ENCODE data around the gene ASPHD1. TPM values are rescaled to one million over a fixed set of nuclear protein-coding genes. Genes with fewer than 3 reads are reported as not detected.

The ASPHD1 gene, protein sequence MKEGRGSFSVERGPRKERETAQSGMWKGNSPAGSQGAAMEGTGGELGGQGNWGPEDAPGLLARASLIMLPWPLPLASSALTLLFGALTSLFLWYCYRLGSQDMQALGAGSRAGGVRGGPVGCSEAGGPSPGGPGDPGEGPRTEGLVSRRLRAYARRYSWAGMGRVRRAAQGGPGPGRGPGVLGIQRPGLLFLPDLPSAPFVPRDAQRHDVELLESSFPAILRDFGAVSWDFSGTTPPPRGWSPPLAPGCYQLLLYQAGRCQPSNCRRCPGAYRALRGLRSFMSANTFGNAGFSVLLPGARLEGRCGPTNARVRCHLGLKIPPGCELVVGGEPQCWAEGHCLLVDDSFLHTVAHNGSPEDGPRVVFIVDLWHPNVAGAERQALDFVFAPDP
- polyA plus RNA-seq = not detected

DNA sequence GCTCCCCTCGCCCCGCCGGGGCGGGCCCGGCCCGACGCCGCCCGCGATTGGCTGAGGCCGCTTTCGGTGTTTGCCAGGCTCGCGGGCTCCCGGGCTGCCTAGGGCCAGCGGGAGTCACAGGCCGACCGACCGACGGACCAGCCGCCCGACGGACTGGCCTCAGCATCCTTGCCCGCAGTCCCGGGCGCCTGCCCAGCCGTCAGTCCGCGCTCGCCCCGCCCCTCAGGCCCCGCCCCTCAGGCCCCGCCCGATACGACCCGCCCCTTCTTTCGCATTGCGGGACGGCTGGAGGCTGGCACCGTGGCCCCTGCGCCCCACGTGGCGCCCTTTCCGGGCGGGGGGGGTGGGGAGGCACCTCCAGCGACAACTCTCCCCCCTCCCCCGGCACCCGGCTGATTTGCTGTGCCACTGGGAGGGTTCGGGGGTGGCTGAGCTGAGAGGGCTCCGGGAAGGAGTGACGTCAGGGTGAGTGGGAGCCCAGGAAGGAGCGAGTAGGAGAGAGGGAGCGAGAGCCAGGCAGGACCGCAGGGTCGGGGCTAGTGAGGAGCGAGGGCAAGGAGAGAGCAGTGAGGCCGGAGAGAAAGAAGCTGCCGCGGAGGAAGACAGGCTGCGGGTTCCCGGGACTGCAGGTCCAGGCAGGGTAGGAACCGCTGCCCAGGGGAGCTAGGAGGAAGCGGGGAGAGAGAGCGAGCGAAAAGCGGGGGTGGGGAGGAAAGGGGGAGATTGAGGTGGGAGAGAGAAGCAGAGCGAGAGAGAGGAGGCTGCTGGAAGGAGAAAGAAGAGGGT is at the start of gene ASPHD1:
Gene ASPHD1, plus strand, starts transcription at position 387 of the 786 bp plus-strand sequence. CDS start 484 bp downstream, outside the sequence.
- peaks cover 0 to 5% (median 5%) of the 10 kb centered on the region in 3 donors for H3K4me1 Mint-ChIP-seq
- no peaks in the 10 kb centered on the region for H3K9me3 Mint-ChIP-seq
- H3K4me3 Mint-ChIP-seq = peak within 1 kb of the TSS in 3 of 4 donors; percentile 62 to 71 (median 63)
- H3K27me3 Mint-ChIP-seq = peaks cover 22% of the 10 kb centered on the region
- no peak within 1 kb of the TSS for H3K27ac Mint-ChIP-seq
- peaks cover 2% of the 10 kb centered on the region for H3K36me3 Mint-ChIP-seq

DNA sequence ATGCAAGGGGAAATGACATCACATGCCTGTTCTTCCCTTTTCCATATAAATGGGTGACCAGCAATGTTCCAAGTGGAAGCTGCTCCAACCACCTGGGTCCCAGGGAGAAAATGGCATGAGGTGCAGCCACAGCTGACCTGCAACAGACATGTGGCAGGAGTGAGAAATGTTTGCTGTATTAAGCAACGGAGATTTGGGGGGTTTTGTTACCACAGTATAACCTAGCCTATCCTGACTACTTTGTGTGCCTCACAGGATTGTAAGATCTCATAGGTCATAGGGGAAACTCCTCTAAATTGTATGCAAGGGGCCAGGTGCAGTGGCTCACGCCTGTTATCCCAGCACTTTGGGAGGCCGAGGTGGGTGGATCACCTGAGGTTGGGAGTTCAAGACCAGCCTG is 49.3 kb upstream of the ASPHD1 start:
- Mint-ChIP-seq H3K27ac (no peak overlapping the region), H3K9me3 (no peaks in the 10 kb centered on the region)

DNA sequence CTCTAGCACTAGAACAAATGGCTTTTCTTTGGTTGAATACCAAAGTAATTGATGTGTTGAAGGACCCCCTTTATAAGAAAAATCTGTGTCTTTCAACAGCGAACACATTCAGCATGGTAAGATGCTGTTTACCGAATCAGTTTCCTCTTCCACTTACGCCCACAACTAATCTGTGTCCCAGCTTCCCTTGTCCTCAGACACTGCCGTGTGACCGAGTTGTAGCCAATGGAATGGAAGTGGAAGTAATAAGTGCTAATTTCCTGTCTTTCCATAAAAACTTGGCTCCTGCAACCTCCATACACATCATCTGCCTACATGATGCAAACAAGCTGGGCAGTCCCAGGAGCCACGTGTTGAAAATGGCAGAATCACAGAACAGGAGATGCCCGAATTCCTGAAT is 47.6 kb upstream of the ASPHD1 start:
- Mint-ChIP-seq H3K4me3 (no peak overlapping the region), H3K9me3 (no peaks in the 10 kb centered on the region), H3K27ac (no peak overlapping the region), H3K36me3 (peaks cover 4% of the 10 kb centered on the region), H3K27me3 (no peaks in the 10 kb centered on the region), H3K4me1 (no peaks in the 10 kb centered on the region)

More for the DNA sequence above, 49.3 kb upstream of the ASPHD1 start:
- H3K4me3 Mint-ChIP-seq = no peak overlapping the region
- peaks cover 3% of the 10 kb centered on the region for H3K36me3 Mint-ChIP-seq
- H3K4me1 Mint-ChIP-seq = no peaks in the 10 kb centered on the region
- no peaks in the 10 kb centered on the region for H3K27me3 Mint-ChIP-seq

DNA sequence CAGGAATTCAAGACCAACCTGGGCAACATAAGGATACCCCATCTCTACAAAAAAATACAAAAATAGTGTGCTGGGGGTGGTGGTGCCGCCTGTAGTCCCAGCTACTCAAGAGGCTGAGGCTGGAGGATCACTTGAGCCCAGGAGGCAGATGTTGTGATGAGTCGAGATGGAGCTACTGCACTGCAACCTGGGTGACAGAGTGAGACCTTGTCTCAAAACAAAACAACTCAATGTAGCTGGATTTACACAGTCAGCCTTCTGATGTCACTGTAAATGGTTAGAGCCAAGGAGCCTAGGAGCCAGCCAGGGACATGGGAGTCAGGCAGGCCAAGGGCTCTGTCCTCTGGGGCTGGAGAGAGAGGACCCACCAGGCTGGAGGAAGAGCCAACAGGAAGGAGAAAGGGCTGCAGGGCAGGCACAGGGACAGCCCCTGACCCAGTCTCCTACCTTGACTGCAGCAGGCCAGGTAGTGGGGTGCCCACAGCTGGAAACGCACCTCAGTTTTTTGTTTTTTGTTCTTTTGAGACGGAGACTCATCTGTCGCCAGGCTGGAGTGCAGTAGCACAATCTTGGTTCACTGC is 45.7 kb upstream of the ASPHD1 start:
- Mint-ChIP-seq H3K9me3 (no peaks in the 10 kb centered on the region), H3K27ac (no peak overlapping the region), H3K36me3 (peaks cover 7% of the 10 kb centered on the region), H3K4me1 (peaks cover 0 to 3% (median 0%) of the 10 kb centered on the region in 3 donors), H3K27me3 (no peaks in the 10 kb centered on the region), H3K4me3 (peak overlapping the region in 1 of 4 donors; percentile 70)

DNA sequence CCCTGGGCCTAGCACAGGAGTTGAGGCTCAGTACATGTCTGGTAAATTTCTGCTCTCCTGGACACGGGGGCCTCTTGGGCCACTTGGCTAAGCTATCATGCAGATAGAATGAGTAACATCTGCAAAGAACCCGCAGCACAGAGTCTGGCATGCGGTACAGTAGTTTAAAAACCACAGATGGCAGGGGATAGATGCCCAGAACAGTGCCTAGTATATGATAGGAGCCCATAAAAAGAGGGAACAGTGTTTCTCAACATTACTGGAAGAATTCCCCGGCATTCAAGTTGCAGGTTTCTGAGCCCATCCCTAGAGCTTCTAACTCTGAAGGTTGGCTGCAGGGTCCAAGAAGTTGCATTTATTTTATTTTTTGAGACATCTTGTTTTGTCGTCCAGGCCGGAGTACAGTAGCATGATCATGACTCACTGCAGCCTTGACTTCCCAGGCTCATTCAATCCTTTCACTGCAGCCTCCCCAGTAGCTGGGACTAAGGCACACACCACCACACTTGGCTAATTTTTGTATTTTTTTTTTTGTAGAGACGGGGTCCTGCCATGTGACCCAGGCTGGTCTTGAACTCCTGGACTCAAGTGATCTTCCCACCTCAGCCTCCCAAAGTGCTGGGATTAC is 43.0 kb upstream of the ASPHD1 start:
- Mint-ChIP-seq H3K4me3 (peak overlapping the region in 1 of 4 donors; percentile 60), H3K4me1 (peaks cover 7 to 9% (median 8%) of the 10 kb centered on the region in 3 donors), H3K27me3 (no peaks in the 10 kb centered on the region), H3K9me3 (no peaks in the 10 kb centered on the region), H3K36me3 (peaks cover 7% of the 10 kb centered on the region), H3K27ac (peak overlapping the region in 1 of 3 donors; percentile 69)

DNA sequence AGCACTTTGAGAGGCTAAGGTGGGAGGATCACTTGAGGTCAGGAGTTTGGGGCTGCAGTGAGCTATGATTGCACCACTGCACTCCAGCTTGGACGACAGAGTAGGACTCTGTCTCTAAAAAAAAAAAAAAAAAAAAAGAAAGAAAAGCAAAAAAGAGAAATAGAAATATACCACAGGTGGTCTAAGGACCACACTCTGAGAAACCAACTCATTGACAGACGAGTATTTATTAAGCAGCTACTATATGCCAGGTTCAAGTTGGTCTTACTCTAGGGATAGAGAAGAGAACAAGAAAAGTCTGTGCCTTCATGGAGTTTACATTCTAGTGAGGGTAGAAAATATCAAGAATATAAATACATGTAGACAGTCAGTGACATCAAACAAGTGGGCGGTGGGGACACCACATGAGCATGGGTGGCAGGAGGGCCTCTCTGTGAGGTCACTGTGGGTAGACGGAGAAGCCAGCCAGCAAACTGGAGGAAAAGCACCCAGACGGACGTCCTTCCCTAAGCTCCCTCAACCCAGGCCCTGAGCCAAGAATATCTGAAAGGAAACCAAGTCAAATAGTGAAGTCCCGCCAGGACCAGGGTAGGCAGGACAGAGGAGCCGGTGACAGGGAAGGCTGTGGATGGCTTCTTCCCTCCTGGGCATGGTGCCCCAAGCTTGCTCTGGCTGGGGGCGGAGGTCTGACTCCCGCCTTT is 42.0 kb upstream of the ASPHD1 start:
- H3K4me1 Mint-ChIP-seq = peaks cover 7 to 11% (median 10%) of the 10 kb centered on the region in 3 donors
- H3K4me3 Mint-ChIP-seq = peak overlapping the region in 1 of 4 donors; percentile 56
- peaks cover 7% of the 10 kb centered on the region for H3K36me3 Mint-ChIP-seq
- H3K27ac Mint-ChIP-seq = no peak overlapping the region
- H3K9me3 Mint-ChIP-seq = no peaks in the 10 kb centered on the region
- no peaks in the 10 kb centered on the region for H3K27me3 Mint-ChIP-seq

DNA sequence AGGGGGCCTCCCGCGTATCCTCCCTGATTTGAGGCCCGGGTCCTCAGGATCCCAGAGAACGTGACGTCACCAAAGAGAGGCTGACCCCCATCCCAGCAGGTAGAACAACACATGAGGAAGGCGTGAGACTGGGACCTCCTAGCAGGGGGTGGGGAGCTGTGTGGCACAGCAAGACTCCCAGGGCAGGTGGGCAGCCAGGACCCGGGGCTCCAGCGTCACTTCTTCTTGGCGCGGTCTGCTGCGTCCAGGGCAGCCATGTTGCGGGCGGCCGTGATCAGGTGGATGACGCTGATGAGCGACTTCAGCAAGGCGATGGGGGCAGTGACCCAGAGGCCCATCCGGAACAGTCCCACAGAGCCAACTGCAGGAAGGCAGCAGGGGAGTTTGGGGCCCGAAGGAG is 41.3 kb upstream of the ASPHD1 start:
- Mint-ChIP-seq H3K4me1 (peaks cover 9 to 13% (median 12%) of the 10 kb centered on the region in 3 donors), H3K27ac (no peak overlapping the region), H3K4me3 (peak overlapping the region in 2 of 4 donors; percentile 10 to 43), H3K27me3 (no peaks in the 10 kb centered on the region), H3K9me3 (no peaks in the 10 kb centered on the region), H3K36me3 (peaks cover 7% of the 10 kb centered on the region)

DNA sequence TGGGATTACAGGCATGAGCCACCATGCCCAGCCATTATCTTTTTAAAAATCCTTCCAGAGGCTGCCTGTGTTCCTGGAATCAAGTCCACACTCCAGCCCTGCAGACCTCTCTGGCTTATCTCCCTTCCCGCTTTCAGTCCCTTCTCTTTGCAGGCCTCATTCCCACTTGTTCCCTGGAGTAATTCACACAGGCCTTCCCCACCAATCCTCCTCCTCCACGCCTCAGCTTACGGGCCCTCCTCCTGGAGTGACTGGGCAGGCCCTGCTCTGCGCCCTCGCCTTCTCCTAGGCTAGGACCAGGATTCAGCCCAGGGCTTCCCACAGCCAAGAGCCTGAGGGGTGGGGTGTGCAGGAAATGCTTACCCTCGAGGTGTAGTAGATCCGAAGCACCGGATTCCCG is 40.1 kb upstream of the ASPHD1 start:
- Mint-ChIP-seq H3K27me3 (peaks cover under 1% of the 10 kb centered on the region), H3K4me3 (peak overlapping the region in 1 of 4 donors; percentile 84), H3K9me3 (no peaks in the 10 kb centered on the region)

DNA sequence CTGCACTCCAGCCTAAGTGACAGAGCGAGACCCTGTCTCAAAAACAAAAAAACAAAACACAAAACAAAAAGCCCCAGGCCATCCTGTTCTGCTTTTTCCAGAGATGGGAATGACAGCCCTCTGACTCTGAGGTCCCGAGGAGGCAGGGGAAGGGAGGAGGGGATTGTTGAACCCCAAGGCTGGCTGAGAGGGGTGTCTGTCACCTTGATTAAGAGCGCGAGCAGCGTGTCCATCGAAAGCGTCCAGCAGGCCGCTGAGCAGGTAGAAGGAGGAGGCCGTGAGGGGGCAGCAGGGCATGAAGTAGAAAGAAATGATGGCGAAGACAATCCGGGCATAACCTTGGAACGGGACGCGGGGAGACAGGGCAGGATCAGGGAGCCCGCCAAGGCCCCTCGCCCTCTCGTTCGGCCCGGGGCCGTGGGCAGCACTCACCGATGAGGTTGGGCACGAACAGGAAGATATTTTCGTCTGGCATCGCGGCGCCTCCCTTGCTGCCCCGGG is 37.9 kb upstream of the ASPHD1 start:
- Mint-ChIP-seq H3K27ac (peak overlapping the region in 2 of 3 donors; percentile 23 to 100), H3K4me1 (peaks cover 9 to 13% (median 12%) of the 10 kb centered on the region in 3 donors), H3K9me3 (no peaks in the 10 kb centered on the region), H3K36me3 (peaks cover 3% of the 10 kb centered on the region), H3K27me3 (peaks cover 3% of the 10 kb centered on the region), H3K4me3 (peak overlapping the region; percentile 84 to 98 (median 96))

More for the DNA sequence above, 40.1 kb upstream of the ASPHD1 start:
- Mint-ChIP-seq H3K36me3 (peaks cover 7% of the 10 kb centered on the region), H3K27ac (no peak overlapping the region), H3K4me1 (peaks cover 9 to 13% (median 12%) of the 10 kb centered on the region in 3 donors)

DNA sequence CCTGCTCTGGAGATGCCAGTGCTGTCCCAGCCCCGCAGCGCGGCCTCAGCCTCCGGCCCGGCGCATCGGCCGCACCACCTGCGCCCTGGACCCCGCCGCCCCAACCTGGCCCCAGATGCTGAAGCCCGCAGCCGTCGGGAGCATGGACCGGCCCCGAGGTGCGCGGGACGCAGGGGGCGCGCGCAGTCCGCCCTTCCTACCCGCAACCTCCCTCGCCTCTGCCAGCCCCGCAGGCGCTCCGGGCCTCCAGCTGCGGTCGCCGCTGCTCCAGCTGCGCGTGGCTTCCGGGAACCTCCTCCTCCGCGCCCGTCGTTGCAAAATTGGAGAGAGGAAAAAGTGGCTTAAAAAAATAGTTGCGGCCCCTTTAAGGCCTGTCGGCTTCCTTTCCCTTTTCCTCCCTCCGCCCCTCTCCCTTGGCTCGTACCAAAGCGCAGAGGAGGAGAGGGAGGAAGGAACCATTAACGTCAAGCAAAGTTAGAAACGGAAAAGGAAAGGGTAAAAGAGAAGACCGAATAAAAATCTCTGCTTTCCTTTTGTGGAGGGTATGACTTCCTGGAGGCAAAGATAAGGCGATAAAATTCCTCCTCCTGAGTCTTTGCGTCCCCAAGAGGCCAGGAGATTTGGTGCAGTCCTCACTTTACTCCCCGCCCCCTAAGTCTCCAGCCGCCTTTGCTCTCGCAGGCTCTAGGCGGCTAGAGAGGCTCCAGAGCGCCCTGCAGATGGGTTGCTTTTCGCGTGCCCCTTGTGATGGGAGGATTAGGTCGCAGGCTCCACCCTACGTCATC is 37.2 kb upstream of the ASPHD1 start, which contains the start of gene CDIPT:
Gene CDIPT, minus strand, starts transcription at position 343 of the 785 bp plus-strand sequence. CDS start 369 bp downstream, outside the sequence.
- Mint-ChIP-seq H3K4me3 (peak within 1 kb of the TSS; percentile 84 to 98 (median 96)), H3K27me3 (peaks cover 3% of the 10 kb centered on the region), H3K36me3 (peaks cover 3% of the 10 kb centered on the region), H3K4me1 (peaks cover 9 to 13% (median 12%) of the 10 kb centered on the region in 3 donors), H3K9me3 (no peaks in the 10 kb centered on the region), H3K27ac (peak within 1 kb of the TSS; percentile 85 to 100 (median 98))

DNA sequence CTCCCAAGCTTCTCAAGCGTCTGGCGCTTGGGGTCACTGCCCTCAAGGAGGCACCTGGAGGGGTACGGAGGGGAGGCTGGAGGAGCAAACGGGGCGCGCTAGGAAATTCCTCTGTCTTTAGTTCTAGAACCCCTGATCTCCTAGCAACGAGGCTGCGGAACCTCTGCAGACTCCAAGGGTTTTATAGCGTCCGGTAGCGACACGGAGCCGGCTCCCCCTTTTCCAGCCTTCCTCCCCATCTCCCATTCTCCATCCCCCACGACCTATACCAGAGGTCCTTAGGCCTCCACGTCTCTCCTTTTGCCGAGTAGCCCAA is 36.7 kb upstream of the ASPHD1 start:
- H3K4me1 Mint-ChIP-seq = peaks cover 6 to 13% (median 12%) of the 10 kb centered on the region in 3 donors
- H3K27me3 Mint-ChIP-seq = peaks cover 3% of the 10 kb centered on the region
- H3K4me3 Mint-ChIP-seq = peak overlapping the region in 3 of 4 donors; percentile 84 to 98 (median 97)
- H3K36me3 Mint-ChIP-seq = no peaks in the 10 kb centered on the region
- peak overlapping the region; percentile 85 to 100 (median 98) for H3K27ac Mint-ChIP-seq
- H3K9me3 Mint-ChIP-seq = no peaks in the 10 kb centered on the region

DNA sequence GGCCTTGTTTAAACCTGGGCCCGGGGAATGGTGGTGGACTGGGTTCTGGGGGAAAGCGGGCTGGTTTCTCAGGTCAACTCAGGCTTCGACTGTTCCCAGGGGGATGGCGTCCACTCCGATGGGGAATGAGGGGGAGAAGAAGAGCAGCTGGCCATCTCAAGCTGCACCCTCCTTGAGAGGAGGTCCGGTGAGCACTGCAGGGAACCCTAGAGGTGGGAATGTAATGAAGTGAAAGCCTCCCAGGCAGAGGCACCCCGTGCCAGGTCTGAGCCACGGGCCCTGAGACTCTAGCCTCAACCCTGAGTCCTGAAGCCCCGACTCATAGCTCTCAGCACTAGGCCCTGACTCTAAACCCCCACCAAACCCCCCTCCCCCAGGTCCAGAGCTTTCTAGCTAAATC is 36.1 kb upstream of the ASPHD1 start:
- Mint-ChIP-seq H3K27me3 (peaks cover 4% of the 10 kb centered on the region), H3K9me3 (no peaks in the 10 kb centered on the region), H3K27ac (no peak overlapping the region), H3K4me3 (no peak overlapping the region), H3K4me1 (peaks cover 6 to 13% (median 12%) of the 10 kb centered on the region in 3 donors), H3K36me3 (no peaks in the 10 kb centered on the region)

DNA sequence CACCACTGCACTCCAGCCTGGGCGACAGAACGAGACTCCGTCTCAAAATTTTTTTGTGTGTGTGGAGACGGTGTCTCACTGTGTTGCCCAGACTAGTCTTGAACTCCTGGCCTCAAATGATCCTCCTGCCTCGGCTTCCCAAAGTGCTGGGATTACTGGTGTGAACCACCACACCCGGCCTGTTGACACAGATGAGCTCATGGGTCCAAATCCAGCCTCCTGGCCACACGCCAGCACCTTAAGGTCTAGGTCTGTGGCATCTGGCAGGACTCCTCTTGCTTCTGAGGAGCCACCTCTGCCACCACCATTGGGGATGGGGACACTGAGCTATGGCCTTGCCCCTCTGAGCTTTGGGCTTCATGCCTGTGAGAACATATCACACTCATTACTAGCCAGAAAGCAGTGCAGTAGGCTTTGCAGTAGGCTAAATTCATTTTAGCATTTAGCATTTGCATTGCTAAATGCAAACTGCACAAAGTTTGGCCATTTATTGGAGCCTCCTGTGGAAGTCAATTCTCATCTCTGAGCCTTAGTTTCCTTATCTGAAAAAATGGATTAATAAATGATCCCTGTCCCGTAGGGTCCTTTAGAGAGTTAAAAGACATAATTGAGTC is 31.8 kb upstream of the ASPHD1 start:
- Mint-ChIP-seq H3K27me3 (peaks cover 4% of the 10 kb centered on the region), H3K27ac (peak overlapping the region in 1 of 3 donors; percentile 10), H3K4me3 (no peak overlapping the region), H3K4me1 (peaks cover under 1 to 2% (median under 1%) of the 10 kb centered on the region in 3 donors), H3K9me3 (peaks cover 0 to 1% (median 0%) of the 10 kb centered on the region in 3 donors), H3K36me3 (no peaks in the 10 kb centered on the region)

Data from IgD-negative memory B cell (primary cell).